Measurements from ENCODE around the gene ACSF3.
"Not testable (repeated sequence)": the region's sequence is repeated elsewhere in the genome, so short reads cannot be mapped to it uniquely, and the experiment has no call there.

ACSF3 gene

DNA sequence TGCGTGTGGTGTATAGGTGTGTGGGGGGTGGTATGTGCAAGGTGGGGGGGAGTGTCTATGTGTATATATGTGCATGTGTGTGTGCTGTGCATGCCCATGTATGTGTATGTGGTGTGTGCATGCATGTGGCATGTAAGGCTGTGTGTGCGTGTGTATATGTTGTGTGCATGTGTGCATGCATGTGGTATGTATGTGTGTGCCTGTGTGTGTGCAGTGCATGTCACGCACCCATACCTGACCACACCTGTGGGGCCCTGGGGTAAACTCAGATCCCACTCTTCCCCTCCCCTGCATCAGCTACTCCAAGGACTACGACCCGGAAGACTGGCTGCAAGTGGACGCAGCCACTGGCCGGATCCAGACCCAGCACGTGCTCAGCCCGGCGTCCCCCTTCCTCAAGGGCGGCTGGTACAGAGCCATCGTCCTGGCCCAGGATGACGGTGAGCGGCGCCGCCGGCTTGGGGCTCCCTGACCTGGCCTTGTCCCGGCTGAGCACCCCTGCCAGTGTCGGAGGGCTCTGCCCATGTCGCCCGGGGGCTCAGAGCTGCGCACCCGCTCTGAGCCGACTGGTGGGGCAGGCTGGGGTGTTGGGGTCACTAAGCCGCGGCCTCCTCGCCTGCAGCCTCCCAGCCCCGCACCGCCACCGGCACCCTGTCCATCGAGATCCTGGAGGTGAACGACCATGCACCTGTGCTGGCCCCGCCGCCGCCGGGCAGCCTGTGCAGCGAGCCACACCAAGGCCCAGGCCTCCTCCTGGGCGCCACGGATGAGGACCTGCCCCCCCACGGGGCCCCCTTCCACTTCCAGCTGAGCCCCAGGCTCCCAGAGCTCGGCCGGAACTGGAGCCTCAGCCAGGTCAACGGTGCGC, 97.6 kb downstream of the ACSF3 start:
- no peak overlapping the region for H2AFZ ChIP-seq (ENCODE audit: low read depth, low read length)
- no peaks in the 10 kb centered on the region for H3K36me3 ChIP-seq (ENCODE audit: insufficient read depth, low read length)
- peaks cover 8% of the 10 kb centered on the region for H3K4me1 ChIP-seq (ENCODE audit: insufficient read depth, low read length)
- H3K27me3 ChIP-seq (ENCODE audit: insufficient read depth, low read length), result peaks cover 17% of the 10 kb centered on the region
- H3K4me3 ChIP-seq (ENCODE audit: low read length), result no peak overlapping the region
- H3K9me3 ChIP-seq (ENCODE audit: low read length), result no peaks in the 10 kb centered on the region

DNA sequence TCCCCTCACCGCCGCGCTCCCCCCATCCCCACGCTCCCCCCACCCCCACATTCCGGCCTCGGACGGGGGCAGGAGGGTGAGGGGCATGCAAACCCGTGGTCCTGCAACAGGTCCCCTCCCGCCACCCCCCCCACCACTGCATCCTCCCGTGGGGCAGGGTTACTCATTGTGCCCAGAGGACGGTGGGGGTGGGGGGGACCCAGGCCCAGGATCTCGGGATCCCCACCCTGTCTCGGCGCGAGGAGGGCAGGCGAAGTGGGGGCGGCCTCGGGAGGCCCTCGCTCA, 98.2 kb downstream of the ACSF3 start:
- peaks cover 17% of the 10 kb centered on the region for H3K27me3 ChIP-seq (ENCODE audit: insufficient read depth, low read length)

DNA sequence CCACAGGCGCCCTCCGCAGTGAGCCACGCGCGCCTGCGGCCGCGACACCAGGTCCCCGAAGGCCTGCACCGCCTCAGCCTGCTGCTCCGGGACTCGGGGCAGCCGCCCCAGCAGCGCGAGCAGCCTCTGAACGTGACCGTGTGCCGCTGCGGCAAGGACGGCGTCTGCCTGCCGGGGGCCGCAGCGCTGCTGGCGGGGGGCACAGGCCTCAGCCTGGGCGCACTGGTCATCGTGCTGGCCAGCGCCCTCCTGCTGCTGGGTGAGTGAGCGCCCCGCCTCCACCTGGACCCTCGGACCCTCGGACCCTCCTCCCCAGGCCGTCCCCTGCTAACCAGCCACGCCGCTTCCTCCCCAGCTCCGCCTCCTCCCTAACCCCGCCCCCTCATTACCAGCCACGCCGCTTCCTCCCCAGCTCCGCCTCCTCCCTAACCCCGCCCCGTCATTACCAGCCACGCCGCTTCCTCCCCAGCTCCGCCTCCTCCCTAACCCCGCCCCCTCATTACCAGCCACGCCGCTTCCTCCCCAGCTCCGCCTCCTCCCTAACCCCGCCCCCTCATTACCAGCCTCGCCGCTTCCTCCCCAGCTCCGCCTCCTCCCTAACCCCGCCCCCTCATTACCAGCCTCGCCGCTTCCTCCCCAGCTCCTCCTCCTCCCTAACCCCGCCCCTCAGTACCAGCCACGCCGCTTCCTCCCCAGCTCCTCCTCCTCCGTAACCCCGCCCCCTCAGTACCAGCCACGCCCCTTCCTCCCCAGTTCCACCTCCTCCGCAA, 98.7 kb downstream of the ACSF3 start:
- peaks cover 22% of the 10 kb centered on the region for H3K27me3 ChIP-seq (ENCODE audit: insufficient read depth, low read length)
- H3K4me3 ChIP-seq (ENCODE audit: low read length), result peak overlapping the region; percentile 17
- H3K9me3 ChIP-seq (ENCODE audit: low read length); H2AFZ ChIP-seq (ENCODE audit: low read depth, low read length); H3K36me3 ChIP-seq (ENCODE audit: insufficient read depth, low read length); H3K4me1 ChIP-seq (ENCODE audit: insufficient read depth, low read length): not testable (repeated sequence)

More for the DNA sequence above, 98.2 kb downstream of the ACSF3 start:
- Histone ChIP-seq H3K4me3 (ENCODE audit: low read length) (peak overlapping the region; percentile 17), H3K9me3 (ENCODE audit: low read length) (no peaks in the 10 kb centered on the region), H3K36me3 (ENCODE audit: insufficient read depth, low read length) (no peaks in the 10 kb centered on the region), H2AFZ (ENCODE audit: low read depth, low read length) (no peak overlapping the region), H3K4me1 (ENCODE audit: insufficient read depth, low read length) (peaks cover 8% of the 10 kb centered on the region)

DNA sequence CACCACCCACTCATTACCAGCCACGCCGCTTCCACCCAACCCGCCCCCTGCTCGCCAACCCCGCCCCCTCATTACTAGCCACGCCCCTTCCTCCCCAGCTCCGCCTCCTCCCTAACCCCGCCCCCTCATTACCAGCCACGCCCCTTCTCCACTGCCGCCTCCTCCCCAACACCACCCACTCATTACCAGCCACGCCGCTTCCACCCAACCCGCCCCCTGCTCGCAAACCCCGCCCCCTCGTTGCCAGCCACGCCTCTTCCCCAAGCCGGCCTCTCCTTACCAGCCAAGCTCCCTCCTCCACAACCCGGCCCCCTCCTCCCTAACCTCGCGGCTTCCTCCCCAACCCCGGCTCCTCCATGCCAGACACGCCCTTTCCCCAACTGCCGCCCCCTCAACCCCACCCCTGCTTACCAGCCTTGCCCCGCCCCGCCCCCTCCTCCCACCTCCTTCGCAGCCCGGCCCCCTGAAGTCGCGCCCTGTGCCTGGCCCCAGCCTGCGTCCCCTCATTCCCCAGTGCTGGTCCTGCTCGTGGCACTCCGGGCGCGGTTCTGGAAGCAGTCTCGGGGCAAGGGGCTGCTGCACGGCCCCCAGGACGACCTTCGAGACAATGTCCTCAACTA, 99.4 kb downstream of the ACSF3 start:
- peaks cover 11% of the 10 kb centered on the region for H3K4me1 ChIP-seq (ENCODE audit: insufficient read depth, low read length)
- no peaks in the 10 kb centered on the region for H3K9me3 ChIP-seq (ENCODE audit: low read length)
- no peak overlapping the region for H2AFZ ChIP-seq (ENCODE audit: low read depth, low read length)
- no peak overlapping the region for H3K4me3 ChIP-seq (ENCODE audit: low read length)
- H3K36me3 ChIP-seq (ENCODE audit: insufficient read depth, low read length), result no peaks in the 10 kb centered on the region
- H3K27me3 ChIP-seq (ENCODE audit: insufficient read depth, low read length), result peaks cover 29% of the 10 kb centered on the region

DNA sequence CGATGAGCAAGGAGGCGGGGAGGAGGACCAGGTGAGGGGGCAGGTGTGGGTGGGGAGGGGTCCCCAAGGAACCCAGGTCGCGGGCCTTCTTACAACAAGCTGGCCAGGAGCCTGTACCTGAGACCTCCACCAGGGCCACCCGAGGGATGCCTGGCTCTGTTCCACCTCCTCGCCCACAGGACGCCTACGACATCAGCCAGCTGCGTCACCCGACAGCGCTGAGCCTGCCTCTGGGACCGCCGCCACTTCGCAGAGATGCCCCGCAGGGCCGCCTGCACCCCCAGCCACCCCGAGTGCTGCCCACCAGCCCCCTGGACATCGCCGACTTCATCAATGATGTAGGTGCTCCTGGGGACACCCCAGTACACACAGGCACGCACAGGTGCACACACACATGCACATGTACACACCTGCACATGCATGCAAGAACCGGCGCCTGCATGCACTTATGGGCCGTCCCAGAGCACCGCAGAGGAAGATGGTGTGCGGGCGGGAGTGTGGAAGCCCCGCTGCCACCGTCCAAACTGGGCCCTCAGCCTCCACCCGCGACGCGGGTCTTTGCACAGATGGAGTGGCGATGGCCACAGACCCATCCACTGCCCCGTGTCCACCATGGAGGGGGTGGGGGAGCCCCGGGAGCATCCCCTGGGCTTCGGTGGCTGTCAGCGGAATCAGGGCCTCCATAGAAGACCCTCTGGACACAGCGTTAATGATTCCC, 100.1 kb downstream of the ACSF3 start:
- H3K9me3 ChIP-seq (ENCODE audit: low read length), result no peaks in the 10 kb centered on the region
- H3K4me3 ChIP-seq (ENCODE audit: low read length), result no peak overlapping the region
- peaks cover 36% of the 10 kb centered on the region for H3K27me3 ChIP-seq (ENCODE audit: insufficient read depth, low read length)
- H2AFZ ChIP-seq (ENCODE audit: low read depth, low read length), result no peak overlapping the region
- no peaks in the 10 kb centered on the region for H3K36me3 ChIP-seq (ENCODE audit: insufficient read depth, low read length)
- peaks cover 11% of the 10 kb centered on the region for H3K4me1 ChIP-seq (ENCODE audit: insufficient read depth, low read length)

DNA sequence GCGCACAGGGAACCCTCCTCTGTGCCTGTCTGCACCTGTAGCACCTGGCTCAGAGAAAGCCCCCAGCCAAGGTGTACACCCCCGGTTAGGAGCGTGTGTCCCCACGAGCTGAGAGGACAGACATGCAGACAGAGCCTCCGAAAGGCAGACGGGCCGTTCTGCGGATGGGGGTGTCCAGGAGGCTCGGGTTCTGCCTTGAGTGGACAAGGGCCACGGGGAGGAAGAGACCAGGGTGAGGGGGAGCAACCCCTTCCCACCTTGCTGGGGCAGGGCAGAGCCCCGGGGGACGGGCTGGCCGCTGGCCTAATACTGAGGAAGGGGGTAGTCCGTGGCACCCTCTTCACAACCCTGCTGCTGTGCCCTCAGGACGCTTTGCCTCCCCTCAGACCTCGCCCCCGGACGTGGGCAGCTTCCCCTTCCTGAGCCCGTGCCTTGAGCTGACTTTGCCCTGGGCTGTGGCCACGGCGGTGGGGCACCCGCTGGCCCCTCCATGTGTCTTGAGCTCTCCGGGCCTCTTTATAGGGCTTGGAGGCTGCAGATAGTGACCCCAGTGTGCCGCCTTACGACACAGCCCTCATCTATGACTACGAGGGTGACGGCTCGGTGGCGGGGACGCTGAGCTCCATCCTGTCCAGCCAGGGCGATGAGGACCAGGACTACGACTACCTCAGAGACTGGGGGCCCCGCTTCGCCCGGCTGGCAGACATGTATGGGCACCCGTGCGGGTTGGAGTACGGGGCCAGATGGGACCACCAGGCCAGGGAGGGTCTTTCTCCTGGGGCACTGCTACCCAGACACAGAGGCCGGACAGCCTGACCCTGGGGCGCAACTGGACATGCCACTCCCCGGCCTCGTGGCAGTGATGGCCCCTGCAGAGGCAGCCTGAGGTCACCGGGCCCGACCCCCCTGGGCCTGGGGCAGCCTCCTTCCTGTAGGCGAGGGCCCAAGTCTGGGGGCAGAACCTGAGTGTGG, 101.0 kb downstream of the ACSF3 start:
- H3K36me3 ChIP-seq (ENCODE audit: insufficient read depth, low read length), result no peaks in the 10 kb centered on the region
- H3K9me3 ChIP-seq (ENCODE audit: low read length), result no peaks in the 10 kb centered on the region
- peaks cover 43% of the 10 kb centered on the region for H3K27me3 ChIP-seq (ENCODE audit: insufficient read depth, low read length)
- no peak overlapping the region for H3K4me3 ChIP-seq (ENCODE audit: low read length)
- no peak overlapping the region for H2AFZ ChIP-seq (ENCODE audit: low read depth, low read length)
- peaks cover 11% of the 10 kb centered on the region for H3K4me1 ChIP-seq (ENCODE audit: insufficient read depth, low read length)

DNA sequence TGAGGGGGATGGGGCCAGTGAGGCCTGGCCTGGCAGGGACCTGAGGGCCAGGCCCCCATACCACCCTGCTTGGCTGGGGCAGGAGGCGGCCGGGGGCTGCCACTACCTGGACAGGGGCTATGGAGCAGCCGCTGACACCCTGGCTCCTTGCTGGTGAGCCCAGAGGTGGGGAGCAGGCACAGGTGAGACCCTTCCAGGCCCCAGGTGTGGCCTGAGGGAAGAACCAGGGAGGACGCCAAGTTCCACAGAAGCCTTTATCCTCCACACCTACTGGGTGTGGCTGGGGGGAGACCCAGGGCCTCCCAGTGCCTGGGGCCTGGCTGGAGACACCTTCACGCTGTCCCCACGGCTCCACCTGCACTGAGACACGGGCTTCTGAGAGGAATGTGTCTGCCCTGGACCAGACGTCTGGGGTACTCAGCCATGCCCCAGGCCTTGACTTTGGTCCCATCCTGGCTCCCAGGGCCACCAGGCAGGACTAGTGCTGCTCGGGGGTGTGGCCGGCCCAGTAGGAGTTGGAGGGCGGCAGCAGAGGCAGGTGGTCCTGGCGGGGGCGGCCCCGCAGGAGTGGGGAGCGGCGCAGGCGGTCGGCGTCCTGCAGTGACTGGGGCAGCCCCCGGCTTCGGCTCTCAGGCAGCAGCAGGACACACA, 102.0 kb downstream of the ACSF3 start:
- Histone ChIP-seq H3K4me3 (ENCODE audit: low read length) (no peak overlapping the region), H3K36me3 (ENCODE audit: insufficient read depth, low read length) (no peaks in the 10 kb centered on the region), H3K4me1 (ENCODE audit: insufficient read depth, low read length) (peaks cover 19% of the 10 kb centered on the region), H2AFZ (ENCODE audit: low read depth, low read length) (no peak overlapping the region), H3K9me3 (ENCODE audit: low read length) (no peaks in the 10 kb centered on the region), H3K27me3 (ENCODE audit: insufficient read depth, low read length) (peaks cover 50% of the 10 kb centered on the region)

DNA sequence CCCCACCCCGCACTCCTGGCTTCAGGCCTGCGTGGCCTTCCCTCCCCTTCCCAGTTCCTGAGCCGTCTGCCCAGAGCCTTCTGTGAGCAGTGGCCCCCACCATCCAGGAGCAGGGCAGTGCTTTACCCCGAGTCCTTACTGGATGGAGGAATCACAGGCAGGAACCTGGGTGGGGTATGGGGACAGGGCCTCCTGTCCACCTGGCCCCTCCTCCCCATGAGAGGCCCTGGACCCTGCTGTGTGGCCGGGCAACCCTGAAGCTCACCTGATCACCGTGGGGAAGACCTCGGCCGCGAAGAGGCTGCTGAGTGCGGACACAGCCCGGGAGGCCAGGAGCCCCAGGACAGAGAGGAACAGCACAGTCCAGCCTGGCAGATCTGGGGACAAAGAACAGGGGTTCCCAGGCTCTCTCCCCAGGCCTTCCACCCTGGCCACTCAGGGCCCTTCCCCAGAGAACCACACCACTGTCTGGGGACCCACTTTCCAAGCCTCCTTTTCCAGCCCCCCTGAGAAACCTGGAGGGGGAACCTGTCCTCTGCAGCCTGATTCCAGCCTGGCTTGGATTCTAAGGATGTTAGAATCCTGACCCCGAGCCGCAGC, 103.5 kb downstream of the ACSF3 start:
- no peak overlapping the region for H3K4me3 ChIP-seq (ENCODE audit: low read length)
- no peaks in the 10 kb centered on the region for H3K9me3 ChIP-seq (ENCODE audit: low read length)
- peaks cover 11% of the 10 kb centered on the region for H3K4me1 ChIP-seq (ENCODE audit: insufficient read depth, low read length)
- no peak overlapping the region for H2AFZ ChIP-seq (ENCODE audit: low read depth, low read length)
- peaks cover 48% of the 10 kb centered on the region for H3K27me3 ChIP-seq (ENCODE audit: insufficient read depth, low read length)
- no peaks in the 10 kb centered on the region for H3K36me3 ChIP-seq (ENCODE audit: insufficient read depth, low read length)

DNA sequence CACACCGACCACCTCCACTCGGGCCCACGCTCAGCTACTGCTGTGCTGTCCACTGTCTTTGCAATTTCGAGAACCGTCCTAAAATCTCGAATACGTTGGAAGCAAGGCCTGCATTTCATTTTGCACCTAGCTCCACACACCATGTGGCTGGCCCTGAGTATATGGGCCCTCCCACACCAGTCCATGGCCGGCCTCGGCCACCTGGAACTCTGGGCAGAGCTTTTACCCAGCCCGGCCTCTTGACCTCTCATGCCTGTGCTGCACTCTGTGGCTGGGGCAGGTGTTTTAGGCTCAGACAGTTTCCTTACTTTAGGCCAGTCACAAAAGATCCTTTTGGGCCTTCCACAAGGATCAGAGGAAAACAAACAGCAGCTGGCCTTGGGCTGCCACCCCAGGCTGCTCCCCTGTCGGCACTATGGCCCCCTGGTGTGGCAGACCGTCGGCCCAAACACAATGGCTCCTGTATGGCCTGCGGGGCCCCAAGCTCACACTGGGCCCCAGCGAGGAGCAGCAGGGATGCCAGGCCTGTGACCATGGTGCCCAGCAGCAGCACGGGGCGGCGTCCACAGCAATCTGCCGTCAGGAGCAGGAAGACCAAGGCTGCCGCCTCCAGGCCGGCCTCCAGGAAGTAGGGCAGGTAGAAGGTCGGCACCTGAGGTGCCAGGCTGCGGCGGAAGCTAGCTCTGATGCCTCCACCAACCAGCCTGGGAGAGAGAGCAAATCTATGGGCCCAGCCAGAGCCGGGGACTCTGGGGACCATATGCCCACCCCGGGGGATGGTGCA, 104.2 kb downstream of the ACSF3 start:
- H3K27me3 ChIP-seq (ENCODE audit: insufficient read depth, low read length), result peaks cover 55% of the 10 kb centered on the region
- H3K4me1 ChIP-seq (ENCODE audit: insufficient read depth, low read length), result peaks cover 11% of the 10 kb centered on the region
- H3K4me3 ChIP-seq (ENCODE audit: low read length), result no peak overlapping the region
- no peaks in the 10 kb centered on the region for H3K36me3 ChIP-seq (ENCODE audit: insufficient read depth, low read length)
- no peak overlapping the region for H2AFZ ChIP-seq (ENCODE audit: low read depth, low read length)
- H3K9me3 ChIP-seq (ENCODE audit: low read length), result peaks cover 3% of the 10 kb centered on the region

DNA sequence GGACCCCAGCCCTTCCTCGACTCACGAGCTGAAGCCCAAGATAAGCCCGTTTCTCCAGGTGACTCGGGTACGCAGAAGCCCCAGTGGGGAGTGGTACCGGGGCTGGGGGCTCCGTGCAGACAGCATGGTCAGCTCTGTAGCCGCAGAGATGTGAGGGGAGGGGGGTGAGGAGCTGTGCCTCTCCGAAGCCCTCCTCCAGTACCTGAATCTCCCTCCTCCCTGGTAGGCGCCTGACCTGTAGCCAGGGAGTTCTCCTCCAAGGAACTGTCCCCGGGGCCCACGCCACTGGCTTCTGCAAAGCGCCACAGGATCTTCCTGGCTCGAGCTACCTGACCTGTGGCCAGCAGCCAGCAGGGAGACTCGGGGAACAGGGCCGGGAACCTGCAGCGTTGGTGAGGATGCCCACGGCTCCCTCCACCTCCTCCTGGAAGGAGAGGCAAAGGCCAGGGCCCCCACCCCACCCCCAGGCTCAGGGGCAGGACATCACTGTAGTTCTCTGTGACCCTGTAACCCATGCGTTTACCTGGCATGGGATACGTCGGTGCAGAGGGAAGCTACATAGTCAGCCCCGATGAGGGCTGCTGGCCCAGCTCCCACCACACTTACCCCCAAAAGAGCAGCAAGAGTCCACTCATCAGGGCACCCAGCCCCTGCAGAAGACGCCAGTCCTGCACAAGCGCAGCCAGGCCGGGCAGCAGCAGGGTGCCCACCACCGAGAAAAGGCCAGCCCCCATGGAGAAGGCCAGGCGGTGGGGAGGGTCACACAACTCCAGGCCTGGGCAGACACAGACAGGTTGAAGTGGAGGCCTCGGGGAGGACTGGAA, 105.0 kb downstream of the ACSF3 start:
- Histone ChIP-seq H3K9me3 (ENCODE audit: low read length) (peaks cover 3% of the 10 kb centered on the region), H3K27me3 (ENCODE audit: insufficient read depth, low read length) (peaks cover 61% of the 10 kb centered on the region), H2AFZ (ENCODE audit: low read depth, low read length) (no peak overlapping the region), H3K36me3 (ENCODE audit: insufficient read depth, low read length) (no peaks in the 10 kb centered on the region), H3K4me1 (ENCODE audit: insufficient read depth, low read length) (peaks cover 11% of the 10 kb centered on the region), H3K4me3 (ENCODE audit: low read length) (no peak overlapping the region)

Measured in neuron (in vitro differentiated cells).